ENCODE measurements around the gene FBXO4.

Gene FBXO4

DNA sequence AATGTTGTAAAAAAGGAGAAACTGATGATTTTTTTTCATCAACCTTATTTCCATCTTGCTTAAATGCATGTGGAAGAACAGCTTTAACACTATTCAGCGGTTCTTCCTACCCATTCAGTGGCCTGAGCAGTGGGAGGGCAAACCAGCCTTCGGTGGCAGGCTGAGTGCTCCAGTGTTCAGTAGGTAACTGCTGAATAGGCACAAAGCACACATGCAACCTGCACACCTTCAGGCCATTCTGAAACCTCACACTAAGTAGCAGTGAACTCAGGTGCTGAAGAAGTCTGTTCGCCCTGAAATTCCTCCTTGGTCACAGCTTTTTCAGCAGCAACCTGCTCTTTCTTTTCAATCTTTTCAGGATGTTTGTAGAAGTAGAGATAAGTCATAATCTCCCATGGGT lies 26.1 kb downstream of the FBXO4 start:
- no peak for DNase-seq (ENCODE audit: extremely low read depth, insufficient read length)
- no peak overlapping the region for H3K4me3 ChIP-seq (replicated peaks; ENCODE audit: low read depth, low read length)

DNA sequence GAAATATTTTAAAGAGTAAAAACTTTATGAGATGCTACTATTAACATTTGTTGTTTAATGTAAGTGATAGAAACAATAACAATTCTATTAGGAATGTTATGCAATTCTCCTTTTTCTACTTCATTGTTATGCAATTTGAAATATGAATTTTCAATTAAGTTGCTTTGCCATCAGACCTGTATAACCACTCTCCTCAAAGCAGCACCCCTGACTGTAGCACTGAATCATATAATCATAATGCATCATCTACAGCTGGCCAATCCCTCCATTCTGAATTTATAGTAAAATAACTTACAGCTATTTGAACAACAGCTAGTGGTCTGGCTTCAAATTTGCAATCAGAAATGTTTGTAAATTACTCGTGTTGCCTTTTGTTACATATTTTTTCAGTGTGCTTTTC lies 29.2 kb downstream of the FBXO4 start:
- H3K4me3 ChIP-seq (replicated peaks; ENCODE audit: low read depth, low read length): no peak overlapping the region
- no peaks in the 10 kb centered on the region for H3K27me3 ChIP-seq (replicated peaks; ENCODE audit: control insufficient read depth, insufficient read depth, low read length)
- TF ChIP-seq, protein P1, sequence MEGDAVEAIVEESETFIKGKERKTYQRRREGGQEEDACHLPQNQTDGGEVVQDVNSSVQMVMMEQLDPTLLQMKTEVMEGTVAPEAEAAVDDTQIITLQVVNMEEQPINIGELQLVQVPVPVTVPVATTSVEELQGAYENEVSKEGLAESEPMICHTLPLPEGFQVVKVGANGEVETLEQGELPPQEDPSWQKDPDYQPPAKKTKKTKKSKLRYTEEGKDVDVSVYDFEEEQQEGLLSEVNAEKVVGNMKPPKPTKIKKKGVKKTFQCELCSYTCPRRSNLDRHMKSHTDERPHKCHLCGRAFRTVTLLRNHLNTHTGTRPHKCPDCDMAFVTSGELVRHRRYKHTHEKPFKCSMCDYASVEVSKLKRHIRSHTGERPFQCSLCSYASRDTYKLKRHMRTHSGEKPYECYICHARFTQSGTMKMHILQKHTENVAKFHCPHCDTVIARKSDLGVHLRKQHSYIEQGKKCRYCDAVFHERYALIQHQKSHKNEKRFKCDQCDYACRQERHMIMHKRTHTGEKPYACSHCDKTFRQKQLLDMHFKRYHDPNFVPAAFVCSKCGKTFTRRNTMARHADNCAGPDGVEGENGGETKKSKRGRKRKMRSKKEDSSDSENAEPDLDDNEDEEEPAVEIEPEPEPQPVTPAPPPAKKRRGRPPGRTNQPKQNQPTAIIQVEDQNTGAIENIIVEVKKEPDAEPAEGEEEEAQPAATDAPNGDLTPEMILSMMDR (IDR thresholded peaks at IDR 0.05; ENCODE audit: insufficient read depth, low read length, poor library complexity, severe bottlenecking): no peak
- no peaks in the 10 kb centered on the region for H3K36me3 ChIP-seq (ENCODE audit: control insufficient read depth, insufficient read depth, low read length)
- DNase-seq (ENCODE audit: extremely low read depth, insufficient read length): no peak

More for the DNA sequence above, 26.1 kb downstream of the FBXO4 start:
- H3K27me3 ChIP-seq (replicated peaks; ENCODE audit: control insufficient read depth, insufficient read depth, low read length): no peaks in the 10 kb centered on the region
- H3K36me3 ChIP-seq (ENCODE audit: control insufficient read depth, insufficient read depth, low read length): no peaks in the 10 kb centered on the region
- TF ChIP-seq, protein P1 (IDR thresholded peaks at IDR 0.05; ENCODE audit: insufficient read depth, low read length, poor library complexity, severe bottlenecking): no peak

DNA sequence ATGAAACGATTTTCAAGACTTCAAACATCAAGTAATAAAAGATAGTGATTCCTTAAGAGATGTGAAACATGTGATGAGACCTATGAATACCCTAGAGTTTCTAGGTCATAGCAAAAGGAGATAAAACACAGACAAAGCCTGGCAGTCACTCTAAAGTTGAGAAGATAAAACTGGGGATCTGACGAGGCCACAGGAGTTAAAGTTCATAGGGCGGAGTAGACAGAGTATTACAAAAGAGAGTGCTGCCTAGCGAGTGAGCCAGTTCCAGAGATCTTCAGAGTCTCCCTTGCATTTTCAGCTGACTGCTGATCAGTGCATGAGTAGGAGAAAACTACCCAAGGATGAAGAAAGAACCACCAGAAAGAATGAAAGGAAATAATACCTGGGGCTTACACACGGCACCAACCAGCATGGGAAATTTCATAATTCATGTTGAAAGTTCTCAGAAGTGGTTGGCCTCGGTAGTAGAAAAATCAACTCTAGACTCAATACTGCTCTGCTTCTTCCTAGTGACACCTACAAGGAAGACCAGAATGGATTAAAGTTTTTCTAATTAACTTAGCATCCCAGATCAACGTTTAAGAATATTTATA lies 30.4 kb downstream of the FBXO4 start:
- TF ChIP-seq, protein P1 (IDR thresholded peaks at IDR 0.05; ENCODE audit: insufficient read depth, low read length, poor library complexity, severe bottlenecking): no peak
- H3K27me3 ChIP-seq (replicated peaks; ENCODE audit: control insufficient read depth, insufficient read depth, low read length): no peaks in the 10 kb centered on the region
- H3K36me3 ChIP-seq (ENCODE audit: control insufficient read depth, insufficient read depth, low read length): no peaks in the 10 kb centered on the region
- no peak overlapping the region for H3K4me3 ChIP-seq (replicated peaks; ENCODE audit: low read depth, low read length)
- no peak for DNase-seq (ENCODE audit: extremely low read depth, insufficient read length)

DNA sequence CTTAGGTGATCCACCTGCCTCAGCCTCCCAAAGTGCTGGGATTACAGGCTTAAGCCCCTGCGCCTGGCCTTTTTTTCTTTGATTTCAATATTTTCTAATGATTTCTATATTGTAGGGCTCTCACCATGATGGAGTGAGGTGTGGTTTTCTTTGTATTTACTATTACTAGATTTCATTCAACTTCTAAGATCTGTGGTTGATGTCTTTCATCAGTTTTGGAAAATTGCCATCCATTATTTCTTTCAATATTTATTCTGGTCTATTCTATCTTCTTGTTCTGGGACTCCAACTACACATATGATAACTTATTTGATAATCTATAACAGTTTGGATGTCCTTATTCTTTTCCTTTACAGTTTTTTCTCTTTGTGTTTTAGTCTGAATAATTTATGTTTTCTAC lies 31.9 kb downstream of the FBXO4 start:
- H3K4me3 ChIP-seq (replicated peaks; ENCODE audit: low read depth, low read length): no peak overlapping the region
- DNase-seq (ENCODE audit: extremely low read depth, insufficient read length): no peak
- TF ChIP-seq, protein P1 (IDR thresholded peaks at IDR 0.05; ENCODE audit: insufficient read depth, low read length, poor library complexity, severe bottlenecking): no peak
- no peaks in the 10 kb centered on the region for H3K36me3 ChIP-seq (ENCODE audit: control insufficient read depth, insufficient read depth, low read length)
- H3K27me3 ChIP-seq (replicated peaks; ENCODE audit: control insufficient read depth, insufficient read depth, low read length): no peaks in the 10 kb centered on the region

DNA sequence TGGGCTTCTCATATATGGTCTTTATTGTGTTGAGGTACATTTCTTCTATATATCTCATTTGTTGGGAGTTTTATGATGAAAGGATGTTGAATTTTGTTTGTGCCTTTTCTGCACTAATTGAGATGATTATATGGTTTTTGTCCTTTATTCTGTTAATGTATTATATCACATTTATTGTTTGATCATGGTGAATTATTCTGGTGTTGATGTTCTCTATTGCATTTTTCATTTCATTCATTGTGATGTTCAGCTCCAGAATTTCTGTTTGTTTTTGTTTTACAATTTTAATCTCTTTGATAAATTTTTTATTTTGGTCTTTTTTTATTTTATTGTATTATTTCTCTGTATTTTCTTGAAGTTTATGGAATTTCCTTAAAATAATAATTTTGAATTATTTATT lies 35.4 kb downstream of the FBXO4 start:
- H3K36me3 ChIP-seq (ENCODE audit: control insufficient read depth, insufficient read depth, low read length): no peaks in the 10 kb centered on the region
- H3K4me3 ChIP-seq (replicated peaks; ENCODE audit: low read depth, low read length): no peak overlapping the region
- H3K27me3 ChIP-seq (replicated peaks; ENCODE audit: control insufficient read depth, insufficient read depth, low read length): no peaks in the 10 kb centered on the region
- DNase-seq (ENCODE audit: extremely low read depth, insufficient read length): no peak
- TF ChIP-seq, protein P1 (IDR thresholded peaks at IDR 0.05; ENCODE audit: insufficient read depth, low read length, poor library complexity, severe bottlenecking): no peak

DNA sequence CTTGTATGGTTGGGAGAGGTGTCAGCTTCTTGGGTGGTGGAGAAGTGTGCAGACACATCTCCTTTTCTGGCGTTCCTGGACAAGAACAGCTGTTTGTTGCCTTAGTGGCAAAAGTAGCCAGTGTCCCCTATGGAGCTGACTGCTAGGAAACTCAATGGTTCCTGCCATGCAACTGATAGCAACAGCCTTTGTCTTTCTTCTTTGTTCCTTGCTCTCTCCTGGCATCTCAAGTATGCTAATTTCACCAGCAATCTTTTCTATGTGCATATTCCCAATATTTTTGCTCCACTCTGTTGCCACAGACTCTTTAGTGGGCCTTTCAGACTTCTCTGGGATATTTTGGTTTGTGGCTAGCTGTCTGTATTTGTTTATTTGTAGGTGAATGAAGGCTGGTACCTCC lies 36.7 kb downstream of the FBXO4 start:
- Histone ChIP-seq H3K36me3 (ENCODE audit: control insufficient read depth, insufficient read depth, low read length) (no peaks in the 10 kb centered on the region), H3K27me3 (replicated peaks; ENCODE audit: control insufficient read depth, insufficient read depth, low read length) (no peaks in the 10 kb centered on the region), H3K4me3 (replicated peaks; ENCODE audit: low read depth, low read length) (no peak overlapping the region)
- TF ChIP-seq, protein P1 (IDR thresholded peaks at IDR 0.05; ENCODE audit: insufficient read depth, low read length, poor library complexity, severe bottlenecking): no peak
- DNase-seq (ENCODE audit: extremely low read depth, insufficient read length): no peak
